Jurkat, Clone E6-1 (cell line): Measurements from ENCODE around the gene GPR150.

Experiments used
- DNase-seq: peaks from one replicate; pipeline ENCODE4 v3.0.0-alpha.2; 2011; ENCODE audit warnings: low read depth, low spot score
- H3K4me3 ChIP-seq: 2 replicates; pipeline ENCODE4 v1.5.1; 2011; ENCODE audit warnings: mild to moderate bottlenecking, low read length, control low read depth, moderate library complexity

GPR150 gene

GRCh38 chr5:95646569-95647431, 26.9 kb downstream of the GPR150 start, which contains the start of gene RFESD:
RFESD (plus strand) TSS chr5:95646777; CDS start chr5:95652272, 5,495 bp downstream.
- peak within 1 kb of the TSS; percentile 68 for H3K4me3 ChIP-seq
- peak; percentile 92 for DNase-seq

GRCh38 chr5:95647886-95648860, 28.3 kb downstream of the GPR150 start:
- DNase-seq, result peak; percentile 28

GRCh38 chr5:95649274-95649673, 29.4 kb downstream of the GPR150 start:
- H3K4me3 ChIP-seq, result no peak overlapping the region
- DNase-seq, result no peak

More at GRCh38 chr5:95647886-95648860, 28.3 kb downstream of the GPR150 start:
- H3K4me3 ChIP-seq, result peak overlapping the region; percentile 68

DNA sequence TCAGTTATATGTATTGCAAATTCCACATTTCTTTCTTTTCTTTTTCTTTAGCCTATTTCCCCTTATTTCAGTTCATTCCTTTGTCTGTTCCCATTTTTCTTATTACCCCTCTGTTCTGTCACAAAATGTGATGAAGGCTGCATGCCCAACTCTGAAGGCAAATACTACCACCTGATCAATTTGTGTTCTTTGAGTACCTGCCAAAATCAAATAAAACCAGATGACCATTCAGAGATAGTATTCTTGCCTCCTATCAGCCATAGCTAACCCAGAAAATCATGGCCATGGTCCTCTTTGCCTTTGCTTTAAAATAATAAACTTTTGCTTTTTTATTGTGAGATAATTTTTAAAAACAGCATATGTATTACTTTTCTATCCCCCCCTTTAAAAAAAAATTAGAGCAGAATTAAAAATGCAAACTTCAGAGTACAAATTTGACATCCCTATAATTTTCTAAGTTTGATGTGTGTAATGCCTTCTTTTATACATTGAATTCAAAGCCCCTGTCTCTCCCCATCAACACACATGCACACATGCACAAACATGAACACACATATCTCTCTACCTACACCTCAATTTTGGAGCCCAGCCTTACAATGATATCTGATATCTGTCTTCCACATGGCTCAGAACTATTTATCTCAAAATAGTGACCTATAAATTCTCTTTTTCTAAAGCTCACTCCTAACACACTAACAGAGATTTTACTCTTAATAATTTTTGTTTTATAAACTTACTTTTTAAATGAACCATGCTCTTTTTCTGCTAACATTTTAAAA, 30.1 kb downstream of the GPR150 start:
- H3K4me3 ChIP-seq, result no peak overlapping the region
- no peak for DNase-seq

- DNase-seq, result no peak
- no peak overlapping the region for H3K4me3 ChIP-seq
Observed at GRCh38 chr5:95652849-95653248, 33.0 kb downstream of the GPR150 start.

GRCh38 chr5:95654196-95654595, 34.3 kb downstream of the GPR150 start:
- no peak for DNase-seq
- H3K4me3 ChIP-seq, result no peak overlapping the region

DNA sequence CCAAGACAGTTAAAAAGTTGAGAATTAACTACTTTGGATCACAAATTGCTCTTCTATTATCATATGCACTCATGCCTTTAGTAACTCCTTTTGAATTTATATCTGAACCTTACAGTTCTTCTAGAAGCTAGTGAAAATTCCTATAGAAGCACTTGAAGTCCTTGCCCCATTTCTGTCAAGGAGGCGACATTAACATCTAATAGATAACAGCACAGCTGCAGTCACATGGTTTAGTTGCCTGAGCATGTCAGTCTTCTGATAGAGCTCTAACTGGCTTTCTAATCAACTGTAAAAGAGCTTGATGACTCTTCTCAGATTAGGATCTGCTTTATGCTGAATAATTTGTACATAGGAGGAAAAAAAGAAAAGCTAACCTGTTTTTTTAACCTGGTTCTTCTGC, 35.7 kb downstream of the GPR150 start:
- DNase-seq, result no peak
- no peak overlapping the region for H3K4me3 ChIP-seq

DNA sequence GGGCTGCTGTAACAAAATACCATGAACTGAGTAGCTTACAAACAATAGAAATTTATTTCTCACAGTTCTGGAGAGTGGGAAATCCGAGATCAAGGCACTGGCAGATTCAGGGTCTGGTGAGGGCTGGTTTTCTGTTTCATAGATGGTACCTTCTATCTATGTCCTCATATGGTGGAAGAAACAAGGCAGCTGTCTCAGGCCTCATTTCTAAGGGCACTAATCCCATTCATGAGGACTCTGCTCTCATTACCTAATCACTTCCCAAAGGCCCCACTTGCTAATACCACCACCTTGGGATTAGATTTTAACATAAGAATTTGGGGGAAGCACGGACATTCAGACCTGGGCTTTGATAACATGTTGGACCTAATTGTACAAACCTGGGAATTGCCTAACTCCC, 40.2 kb downstream of the GPR150 start:
- no peak overlapping the region for H3K4me3 ChIP-seq
- DNase-seq, result no peak

GRCh38 chr5:95662946-95663345, 43.1 kb downstream of the GPR150 start:
- no peak overlapping the region for H3K4me3 ChIP-seq
- no peak for DNase-seq

DNA sequence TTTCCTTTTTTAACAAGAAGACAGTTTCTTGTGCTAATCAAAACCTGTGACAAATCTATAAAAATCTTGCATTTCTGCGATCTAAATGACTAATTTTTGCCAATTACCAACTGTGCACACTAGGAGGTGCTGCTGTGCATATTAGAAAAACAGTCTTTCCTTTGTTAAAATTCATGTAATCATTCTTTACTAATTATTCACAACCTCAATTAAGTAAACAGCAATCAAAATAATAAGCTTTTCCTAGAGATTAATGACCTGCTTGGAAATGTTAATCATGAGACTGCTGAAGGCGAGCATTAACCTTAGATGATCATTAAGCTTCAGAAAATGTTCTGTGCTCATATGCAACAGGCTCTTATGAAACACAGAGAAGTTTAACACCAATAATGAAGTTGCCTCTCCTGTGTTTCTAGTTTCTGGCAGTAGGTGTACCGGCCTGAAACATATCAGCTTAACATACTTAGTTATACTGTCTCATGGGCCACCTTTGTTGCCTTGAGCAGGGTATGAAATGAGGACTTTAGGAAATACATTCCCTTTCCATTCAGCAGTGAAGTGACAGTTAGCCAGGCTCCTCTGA, 44.4 kb downstream of the GPR150 start:
- DNase-seq, result peak; percentile 35
- no peak overlapping the region for H3K4me3 ChIP-seq

DNA sequence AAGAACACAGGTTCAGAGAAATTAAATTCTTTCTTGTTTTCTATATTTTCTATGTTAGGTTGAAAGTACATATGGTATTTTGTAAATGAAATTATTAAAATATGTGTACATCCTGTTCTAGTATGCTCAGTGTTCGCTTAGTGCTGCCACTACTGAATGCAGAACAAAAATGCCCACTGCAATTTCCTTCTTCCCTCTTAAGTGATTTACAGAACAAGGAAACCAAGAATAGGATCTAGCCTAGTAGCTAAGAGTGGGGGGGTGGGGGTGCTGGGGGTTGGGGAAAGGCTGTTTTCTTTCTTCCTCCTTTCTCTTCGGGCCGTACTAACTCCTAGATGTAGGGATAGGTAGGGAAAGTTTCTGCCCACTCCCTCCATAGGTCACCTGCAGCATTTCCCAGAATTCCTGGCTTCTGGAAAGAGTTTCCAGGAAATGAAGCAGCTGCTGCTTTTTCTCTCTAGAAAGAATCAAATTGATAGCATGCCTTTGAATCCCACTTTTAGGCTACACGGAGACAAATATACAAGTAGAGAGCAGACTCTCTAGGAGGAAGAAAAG, 47.3 kb downstream of the GPR150 start:
- no peak overlapping the region for H3K4me3 ChIP-seq
- no peak for DNase-seq

DNA sequence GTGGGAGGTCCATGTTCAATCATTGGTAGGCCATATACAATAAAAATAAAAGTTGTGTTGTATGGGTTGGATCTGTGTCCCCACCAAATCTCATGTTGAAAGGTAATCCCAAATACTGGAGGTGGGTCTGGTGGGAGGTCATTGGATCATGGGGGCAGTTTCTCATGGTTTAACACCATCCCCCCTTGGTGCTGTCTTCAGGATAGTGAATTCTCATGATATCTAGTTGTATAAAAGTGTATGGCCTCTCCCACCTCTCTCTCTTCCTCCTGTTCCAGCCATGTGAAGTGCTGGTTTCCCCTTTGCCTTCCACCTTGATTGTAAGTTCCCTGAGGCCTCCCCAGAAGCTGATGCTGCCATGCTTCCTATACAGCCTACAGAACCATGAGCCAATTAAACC, 47.8 kb downstream of the GPR150 start:
- H3K4me3 ChIP-seq, result no peak overlapping the region
- no peak for DNase-seq

GRCh38 chr5:95668216-95668615, 48.3 kb downstream of the GPR150 start:
- H3K4me3 ChIP-seq, result no peak overlapping the region
- DNase-seq, result no peak

GRCh38 chr5:95668728-95669127, 48.8 kb downstream of the GPR150 start:
- no peak overlapping the region for H3K4me3 ChIP-seq
- DNase-seq, result no peak

DNA sequence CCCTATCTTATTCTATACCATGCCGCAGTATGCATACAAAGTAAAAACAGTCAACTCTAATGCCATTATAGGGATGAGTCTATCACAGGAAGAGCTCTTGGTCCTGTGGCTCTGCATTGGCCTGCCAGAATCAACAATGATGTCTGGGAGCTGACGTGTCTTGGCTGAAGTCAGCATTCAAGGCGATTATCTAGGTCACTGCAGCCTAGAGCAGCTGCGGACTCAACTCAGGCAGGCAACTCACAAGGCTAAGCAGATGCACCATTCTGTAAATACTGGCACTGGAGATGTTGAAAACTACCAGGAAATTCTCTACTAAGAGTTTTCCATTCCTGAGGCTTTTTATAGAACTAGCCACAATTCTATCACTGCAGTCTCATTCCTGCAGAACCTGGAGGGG, 49.7 kb downstream of the GPR150 start:
- DNase-seq, result no peak
- H3K4me3 ChIP-seq, result no peak overlapping the region

- H3K4me3 ChIP-seq, result no peak overlapping the region
- no peak for DNase-seq
Observed at GRCh38 chr5:95669985-95670384, 50.1 kb downstream of the GPR150 start.

GRCh38 chr5:95670568-95670967, 50.7 kb downstream of the GPR150 start:
- H3K4me3 ChIP-seq, result no peak overlapping the region
- DNase-seq, result no peak
